Uterine smooth muscle cell (primary cell): ENCODE measurements around the gene SLC43A3. TPM values are rescaled to one million over a fixed set of nuclear protein-coding genes. Genes with fewer than 3 reads are reported as not detected.

Source experiments
- total RNA-seq: library from RNA; depleted of rRNA; stranded (reverse); fragments of >200 nt; gene quantifications from 2 replicates; pipeline ENCODE4 v1.2.3, GENCODE V29; 2014

Gene SLC43A3
- total RNA-seq, result 85.2 and 98.7 TPM in 2 replicates

DNA sequence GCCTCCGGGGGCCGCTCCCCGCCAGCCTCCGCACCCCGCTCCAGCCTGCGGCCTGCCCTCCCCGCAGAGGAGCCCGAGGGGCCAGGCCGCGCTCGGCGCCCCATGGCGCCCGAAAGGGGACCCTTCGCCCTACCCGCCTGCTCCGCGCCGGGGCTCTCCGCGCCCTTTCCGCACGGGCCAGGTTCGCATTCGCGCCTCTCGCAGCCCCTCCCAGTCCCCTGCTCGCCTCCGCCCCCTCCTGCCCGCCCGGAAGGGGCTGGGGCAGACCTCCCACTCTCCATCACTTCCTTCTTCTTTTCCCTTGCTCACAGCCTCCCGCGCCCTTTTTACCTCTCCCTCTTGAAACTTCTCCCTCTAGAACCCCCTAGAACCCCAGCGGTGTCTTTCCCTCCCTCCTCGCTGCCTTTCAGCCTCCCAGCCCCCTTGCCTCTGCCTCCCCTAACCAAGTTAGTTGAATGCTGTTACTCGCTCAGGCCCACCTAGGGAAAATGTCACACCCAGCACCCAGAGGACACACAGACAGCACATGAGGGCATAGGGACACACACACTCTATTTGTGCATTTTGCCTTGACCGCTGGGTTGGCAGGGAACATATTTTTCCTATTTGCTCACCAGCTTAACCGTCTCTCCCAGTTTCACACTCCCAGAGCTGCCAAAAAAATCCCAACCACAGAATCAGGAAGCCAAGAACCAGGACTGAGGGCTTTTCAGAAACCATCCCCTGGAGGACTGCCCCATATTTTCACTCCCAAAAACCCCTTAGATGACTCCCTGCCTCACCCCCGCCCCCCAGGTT lies at the start of gene SLC43A3:
Gene SLC43A3, minus strand, starts transcription at position 193 of the 798 bp plus-strand sequence. CDS start 949 bp downstream, outside the sequence.

DNA sequence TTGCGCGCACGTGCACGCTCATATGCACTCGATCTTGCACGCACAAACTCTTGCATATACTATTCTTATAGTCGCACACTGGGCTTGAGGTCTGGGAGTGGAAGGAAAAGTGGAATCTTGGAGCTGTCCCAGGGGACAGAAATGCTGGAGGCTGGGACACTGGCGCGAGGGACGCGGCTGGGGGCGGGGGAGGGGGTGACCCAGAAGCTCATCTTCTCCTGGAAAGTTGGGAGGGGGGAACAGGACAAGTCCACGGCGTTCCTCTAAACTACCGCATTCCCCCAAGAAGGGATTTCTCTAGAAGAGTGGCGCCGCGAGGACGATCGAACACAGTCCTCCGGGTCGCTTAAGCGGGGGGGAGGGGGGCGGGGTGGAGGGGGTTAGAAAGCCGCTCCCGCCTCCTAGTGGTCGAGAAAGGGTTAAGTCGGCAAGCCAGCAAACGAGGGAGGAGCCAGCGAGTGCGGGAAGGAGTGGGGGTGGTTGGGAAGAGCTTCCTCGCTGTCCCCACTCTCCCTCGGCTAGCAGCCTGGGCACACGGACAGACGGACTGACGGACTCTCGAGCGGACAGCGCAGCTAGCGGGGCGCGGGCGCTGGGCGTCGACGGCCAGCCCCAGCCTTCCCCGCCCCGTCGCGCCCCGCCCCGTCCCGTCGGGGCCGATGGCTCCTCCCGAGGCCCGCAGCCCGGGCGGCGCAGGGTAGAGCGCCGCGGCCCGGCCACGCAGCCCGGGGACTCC lies 33.3 kb upstream of the SLC43A3 start, which contains the start of gene RTN4RL2:
Gene RTN4RL2, plus strand, starts transcription at position 507 of the 736 bp plus-strand sequence. CDS start 338 bp downstream, outside the sequence.

DNA sequence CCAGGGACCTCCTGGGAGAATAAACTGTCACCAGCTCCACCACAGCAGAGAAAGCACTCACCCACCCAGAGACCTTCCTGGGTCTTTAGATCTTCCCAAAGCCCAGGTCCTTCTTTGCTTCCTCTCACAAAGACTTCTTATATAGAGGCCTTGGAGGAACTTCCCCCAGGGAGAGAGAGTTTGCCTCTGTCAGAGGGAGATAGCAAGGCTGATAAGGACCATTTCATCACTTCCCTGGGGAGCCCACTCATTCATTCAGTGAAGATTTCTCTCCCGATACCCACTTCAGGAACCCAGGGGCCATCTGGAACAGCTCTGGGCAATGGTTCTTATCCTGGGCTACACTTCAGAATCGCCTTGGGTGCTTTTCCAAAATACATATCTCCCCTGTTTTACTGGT lies 36.4 kb downstream of the SLC43A3 start, which contains the start of gene PRG2:
Gene PRG2, minus strand, starts transcription at position 116 of the 400 bp plus-strand sequence. CDS start 706 bp downstream, outside the sequence.

DNA sequence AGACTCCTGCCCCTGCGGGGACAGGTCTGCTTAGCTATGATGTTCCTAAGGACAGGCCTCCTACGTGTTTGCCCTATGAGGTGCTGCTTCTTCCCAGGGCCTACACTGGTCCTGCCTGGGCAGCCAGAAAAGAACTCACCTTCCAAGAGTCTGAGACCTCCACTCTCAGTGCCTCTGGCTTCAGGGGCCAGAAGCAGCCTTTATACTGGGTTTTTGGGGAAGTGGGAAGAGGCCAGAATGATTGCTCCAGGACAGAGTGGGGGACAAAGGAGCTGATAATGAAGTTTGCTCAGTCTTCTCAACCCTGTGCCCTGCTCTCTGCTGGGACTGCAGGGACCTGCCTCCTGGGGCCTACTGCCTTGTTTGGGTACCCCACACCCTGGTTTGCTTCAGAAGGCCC lies 45.9 kb downstream of the SLC43A3 start, which contains the start of gene PRG3:
Gene PRG3, minus strand, starts transcription at position 176 of the 400 bp plus-strand sequence. CDS start 442 bp downstream, outside the sequence.

Other genes with a start within 250 kb of the SLC43A3 start
- not detected in 2 replicates for gene LRRC55, start 245.2 kb downstream of the SLC43A3 start, total RNA-seq
- not detected in 2 replicates for gene APLNR, start 189.9 kb downstream of the SLC43A3 start, total RNA-seq
- gene TNKS1BP1, start 102.2 kb downstream of the SLC43A3 start, total RNA-seq, result 90.4 and 93.2 TPM in 2 replicates
- 79.5 and 155 TPM in 2 replicates for gene SSRP1, start 91.2 kb downstream of the SLC43A3 start, total RNA-seq
- not detected in 2 replicates for gene P2RX3, start 88.8 kb downstream of the SLC43A3 start, total RNA-seq
- gene PRG3, start 46.0 kb downstream of the SLC43A3 start, total RNA-seq, result not detected in 2 replicates
- gene PRG2, start 36.5 kb downstream of the SLC43A3 start, total RNA-seq, result 0.11 and 0.37 TPM in 2 replicates
- under 0.01 and 0.25 TPM in 2 replicates for gene RTN4RL2, start 33.4 kb upstream of the SLC43A3 start, total RNA-seq
- 18.0 and 22.5 TPM in 2 replicates for gene SLC43A1, start 88.6 kb upstream of the SLC43A3 start, total RNA-seq
- 47.5 and 65.8 TPM in 2 replicates for gene TIMM10, start 103.6 kb upstream of the SLC43A3 start, total RNA-seq
- gene SMTNL1, start 110.5 kb upstream of the SLC43A3 start, total RNA-seq, result not detected in 2 replicates
- gene UBE2L6, start 140.6 kb upstream of the SLC43A3 start, total RNA-seq, result 36.4 and 50.7 TPM in 2 replicates
- 4.3 and 9.6 TPM in 2 replicates for gene SERPING1, start 170.6 kb upstream of the SLC43A3 start, total RNA-seq
- 0.66 and 1.6 TPM in 2 replicates for gene YPEL4, start 222.8 kb upstream of the SLC43A3 start, total RNA-seq
- 16.4 and 21.9 TPM in 2 replicates for gene CLP1, start 230.6 kb upstream of the SLC43A3 start, total RNA-seq
- 26.9 and 29.2 TPM in 2 replicates for gene ZDHHC5, start 241.0 kb upstream of the SLC43A3 start, total RNA-seq